Ascending aorta (tissue), 2 donors: ENCODE measurements around the gene NUP98. TPM values are rescaled to one million over a fixed set of nuclear protein-coding genes. Genes with fewer than 3 reads are reported as not detected.
"Not testable (repeated sequence)": the region's sequence is repeated elsewhere in the genome, so short reads cannot be mapped to it uniquely, and the experiment has no call there.

Experiments used
- DNase-seq, 2 donors: peaks; one replicate each; pipeline ENCODE4 v3.0.0-alpha.2; 2019; ENCODE audit warnings: low spot score in 2 of 2
- H3K27ac ChIP-seq, 2 donors: fragments of 200-600 bp; sonication (generic); one replicate each; pipeline ENCODE4 v1.5.1; 2016 to 2017; ENCODE audit warnings: mild to moderate bottlenecking in 1 of 2
- H3K27me3 ChIP-seq: fragments of 200-600 bp; sonication (generic); one replicate; pipeline ENCODE4 v1.5.1; 2017
- H3K36me3 ChIP-seq, 2 donors: fragments of 200-600 bp; sonication (generic); one replicate each; pipeline ENCODE4 v1.5.1; 2016
- H3K4me1 ChIP-seq, 2 donors: fragments of 200-600 bp; sonication (generic); one replicate each; pipeline ENCODE4 v1.5.1; 2016 to 2017; ENCODE audit warnings: mild to moderate bottlenecking in 1 of 2
- H3K4me3 ChIP-seq, 2 donors: fragments of 200-600 bp; sonication (generic); one replicate each; pipeline ENCODE4 v1.5.1; 2016 to 2017; ENCODE audit warnings: mild to moderate bottlenecking in 1 of 2
- H3K9me3 ChIP-seq, 2 donors: fragments of 200-600 bp; sonication (generic); one replicate each; pipeline ENCODE4 v1.5.1; 2016
- CTCF ChIP-seq, 3 experiments: fragments of 200-600 bp in 2 of 3; fragments of 450-650 bp in 1 of 3; sonication (generic) in 2 of 3; IDR thresholded peaks; one replicate each; pipeline ENCODE4 v1.5.1; 2016 to 2019; ENCODE audit warnings: antibody characterized with exemption in 3 of 3, mild to moderate bottlenecking in 1 of 3, moderate library complexity in 1 of 3
- intact Hi-C: fragments of 100-400 bp; cut with DNase I; formaldehyde crosslinking; loops from one replicate; pipeline ENCODE4 v1.15.1; 2023
- total RNA-seq: library from RNA; depleted of rRNA; stranded (reverse); fragments of >200 nt; gene quantifications from one replicate; pipeline ENCODE4 v1.1.0, GENCODE V29; 2016

Gene NUP98
- total RNA-seq, 1 donor from 2014 or later, result 36.3 TPM

GRCh38 chr11:3796002-3796311 lies 1.4 kb downstream of the NUP98 start:
- intact Hi-C loops, result loop anchor here (2.0 kb wide), 1 partner anchor 373 kb away; no protein-coding TSS in a partner anchor

GRCh38 chr11:3795131-3796001 lies 2.0 kb downstream of the NUP98 start:
- no peak for TF ChIP-seq CTCF (IDR thresholded peaks at IDR 0.05)
- H3K4me3 ChIP-seq, result peak overlapping the region; percentile 85 to 86
- H3K4me1 ChIP-seq, result peaks cover 0 to 21% of the 10 kb centered on the region in 2 donors
- peaks cover 5 to 22% of the 10 kb centered on the region in 2 donors for H3K36me3 ChIP-seq
- H3K27me3 ChIP-seq, result no peaks in the 10 kb centered on the region
- H3K9me3 ChIP-seq, result no peaks in the 10 kb centered on the region
- peak overlapping the region in 1 of 2 donors; percentile 11 for H3K27ac ChIP-seq
- intact Hi-C loops, result loop anchor here (2.0 kb wide), 1 partner anchor 373 kb away; no protein-coding TSS in a partner anchor
- no peak for DNase-seq

More at GRCh38 chr11:3796002-3796311, 1.4 kb downstream of the NUP98 start:
- Histone ChIP-seq H3K4me1 (peaks cover 0 to 21% of the 10 kb centered on the region in 2 donors), H3K9me3 (no peaks in the 10 kb centered on the region), H3K4me3 (peak overlapping the region; percentile 85 to 86), H3K36me3 (peaks cover 5 to 22% of the 10 kb centered on the region in 2 donors), H3K27me3 (no peaks in the 10 kb centered on the region), H3K27ac (peak overlapping the region in 1 of 2 donors; percentile 95)
- no peak for TF ChIP-seq CTCF (IDR thresholded peaks at IDR 0.05)
- no peak for DNase-seq

- H3K4me3 ChIP-seq, H3K9me3 ChIP-seq, H3K27me3 ChIP-seq, H3K27ac ChIP-seq, intact Hi-C loops, DNase-seq: not testable (repeated sequence)
- H3K4me1 ChIP-seq, result peaks cover 0 to 23% of the 10 kb centered on the region in 2 donors
- peaks cover 5 to 22% of the 10 kb centered on the region in 2 donors for H3K36me3 ChIP-seq
These were observed 3.0 kb downstream of the NUP98 start for GRCh38 chr11:3794387-3794786.

GRCh38 chr11:3786781-3787428 lies 10.4 kb downstream of the NUP98 start:
- DNase-seq, result no peak

GRCh38 chr11:3783611-3784010 lies 13.7 kb downstream of the NUP98 start:
- H3K9me3 ChIP-seq, result no peaks in the 10 kb centered on the region
- no peak overlapping the region for H3K27ac ChIP-seq
- no peaks in the 10 kb centered on the region for H3K27me3 ChIP-seq
- H3K36me3 ChIP-seq, result peaks cover 16 to 28% of the 10 kb centered on the region in 2 donors
- H3K4me3 ChIP-seq, result no peak overlapping the region
- H3K4me1 ChIP-seq, result peaks cover 0 to 9% of the 10 kb centered on the region in 2 donors
- TF ChIP-seq CTCF (IDR thresholded peaks at IDR 0.05), result no peak
- intact Hi-C loops, result no loop called here
- DNase-seq, result no peak

More at GRCh38 chr11:3786781-3787428, 10.4 kb downstream of the NUP98 start:
- Histone ChIP-seq H3K36me3 (peaks cover 0 to 6% of the 10 kb centered on the region in 2 donors), H3K9me3 (no peaks in the 10 kb centered on the region), H3K27me3 (no peaks in the 10 kb centered on the region), H3K4me1 (peaks cover 0 to 6% of the 10 kb centered on the region in 2 donors), H3K27ac (peak overlapping the region in 1 of 2 donors; percentile 18), H3K4me3 (no peak overlapping the region)
- intact Hi-C loops, result no loop called here
- no peak for TF ChIP-seq CTCF (IDR thresholded peaks at IDR 0.05)

GRCh38 chr11:3782963-3783362 lies 14.4 kb downstream of the NUP98 start:
- intact Hi-C loops, result no loop called here
- peaks cover 22 to 34% of the 10 kb centered on the region in 2 donors for H3K36me3 ChIP-seq
- DNase-seq, result no peak
- H3K27me3 ChIP-seq, result no peaks in the 10 kb centered on the region
- no peaks in the 10 kb centered on the region for H3K9me3 ChIP-seq
- peak overlapping the region in 1 of 2 donors; percentile 16 for H3K27ac ChIP-seq
- peaks cover 0 to 9% of the 10 kb centered on the region in 2 donors for H3K4me1 ChIP-seq
- H3K4me3 ChIP-seq, result no peak overlapping the region
- no peak for TF ChIP-seq CTCF (IDR thresholded peaks at IDR 0.05)
